ENCODE results near the gene F11.
"Not testable (repeated sequence)": the region's sequence is repeated elsewhere in the genome, so short reads cannot be mapped to it uniquely, and the experiment has no call there.

F11 gene

DNA sequence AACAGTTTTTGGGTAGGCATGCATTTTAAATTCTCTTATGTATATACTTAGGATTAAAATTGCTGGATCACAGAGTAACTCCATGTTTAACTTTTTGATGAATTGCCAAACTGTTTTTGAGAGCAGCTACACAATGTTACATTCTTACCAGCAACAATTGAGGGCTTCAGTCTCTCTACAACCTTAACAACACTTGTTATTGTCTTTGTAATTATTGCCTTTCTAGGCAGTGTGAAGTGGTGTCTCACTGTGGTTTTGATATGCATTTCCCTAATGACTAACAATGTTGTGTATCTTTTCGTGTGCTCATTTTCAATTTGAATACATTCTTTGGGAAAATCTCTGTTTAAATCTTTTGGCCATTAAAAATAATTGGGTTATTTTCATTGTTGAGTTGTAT, 17.3 kb upstream of the F11 start:
- Histone ChIP-seq H3K9ac (no peak overlapping the region), H3K36me3 (no peaks in the 10 kb centered on the region), H3K4me2 (no peak overlapping the region), H3K9me3 (replicated peaks in 1 of 11) (peaks cover 4 to 16% (median 10%) of the 10 kb centered on the region in 11 experiments; a peak in 10 of 22 replicates), H3K4me1 (no peaks in the 10 kb centered on the region), H3K4me3 (no peak overlapping the region), H3K27ac (no peak overlapping the region), H4K20me1 (no peaks in the 10 kb centered on the region), H3K27me3 (no peaks in the 10 kb centered on the region)
- no peak for TF ChIP-seq Cebpa-rat (IDR thresholded peaks at IDR 0.05)

- no peaks in the 10 kb centered on the region for H3K27me3 ChIP-seq
- H3K4me1 ChIP-seq = no peaks in the 10 kb centered on the region
- no peak overlapping the region for H3K4me2 ChIP-seq
- peaks cover 0 to 10% (median 4%) of the 10 kb centered on the region in 11 experiments; a peak in 9 of 22 replicates for H3K9me3 ChIP-seq (replicated peaks in 1 of 11)
- no peak overlapping the region for H3K4me3 ChIP-seq
- no peak overlapping the region for H3K27ac ChIP-seq
- no peak overlapping the region for H3K9ac ChIP-seq
- H3K36me3 ChIP-seq = no peaks in the 10 kb centered on the region
- H4K20me1 ChIP-seq = no peaks in the 10 kb centered on the region
- no peak for TF ChIP-seq Cebpa-rat (IDR thresholded peaks at IDR 0.05)
Measured at GRCh38 chr4:186249785-186250754, 15.9 kb upstream of the F11 start.

DNA sequence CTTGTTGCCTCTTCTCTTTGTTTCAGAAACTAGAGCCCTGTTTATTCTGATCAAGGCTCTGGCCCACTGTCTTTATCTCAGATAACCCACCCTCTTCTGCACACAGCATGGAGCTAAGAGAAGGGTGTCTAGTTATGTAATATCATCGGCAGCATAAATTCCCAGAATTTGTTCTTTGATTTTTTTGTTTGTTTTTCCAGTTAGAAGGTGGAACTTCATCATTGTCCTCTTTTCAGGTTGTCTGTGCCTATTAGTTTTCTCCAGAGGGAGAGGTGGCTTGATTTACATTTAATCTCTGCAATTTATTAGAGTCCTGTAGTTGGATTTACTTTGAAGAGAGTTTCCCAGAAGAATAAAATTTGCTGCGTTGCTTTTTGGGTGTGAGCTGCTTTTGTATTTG, 15.2 kb upstream of the F11 start:
- no peak overlapping the region for H3K4me3 ChIP-seq
- no peak overlapping the region for H3K27ac ChIP-seq
- no peaks in the 10 kb centered on the region for H4K20me1 ChIP-seq
- no peaks in the 10 kb centered on the region for H3K4me1 ChIP-seq
- no peak overlapping the region for H3K9ac ChIP-seq
- no peak for TF ChIP-seq Cebpa-rat (IDR thresholded peaks at IDR 0.05)
- no peak overlapping the region for H3K4me2 ChIP-seq
- H3K27me3 ChIP-seq = no peaks in the 10 kb centered on the region
- 0 out of 22 replicates have a peak, but pooled peaks cover 0 to 4% (median 0%) of the 10 kb centered on the region in 11 experiments for H3K9me3 ChIP-seq (replicated peaks in 1 of 11)
- H3K36me3 ChIP-seq = no peaks in the 10 kb centered on the region

DNA sequence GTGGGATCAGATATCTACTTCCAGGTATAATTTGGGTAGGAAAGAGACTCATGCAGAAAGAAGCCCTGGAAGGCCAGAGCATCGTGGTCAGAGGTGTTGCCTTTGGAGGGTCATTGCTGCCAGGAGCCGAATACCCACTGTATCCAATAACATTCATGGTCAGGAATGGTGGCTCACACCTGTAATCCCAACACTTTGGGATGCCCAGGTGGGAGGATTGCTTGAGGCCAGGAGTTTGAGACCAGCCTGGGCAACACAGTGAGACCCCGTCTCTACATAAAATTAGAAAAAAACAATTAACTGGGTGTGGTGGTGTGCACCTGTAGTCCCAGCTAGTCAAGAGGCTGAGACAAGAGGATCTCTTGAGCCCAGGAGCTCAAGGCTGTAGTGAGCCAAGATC, 10.9 kb upstream of the F11 start:
- H3K36me3 ChIP-seq = no peaks in the 10 kb centered on the region
- H4K20me1 ChIP-seq = no peaks in the 10 kb centered on the region
- no peaks in the 10 kb centered on the region for H3K27me3 ChIP-seq
- no peak overlapping the region for H3K4me3 ChIP-seq
- H3K9ac ChIP-seq = no peak overlapping the region
- no peaks in the 10 kb centered on the region for H3K9me3 ChIP-seq (replicated peaks in 1 of 11)
- H3K4me2 ChIP-seq = no peak overlapping the region
- H3K27ac ChIP-seq = no peak overlapping the region
- peaks cover 0 to 9% (median 0%) of the 10 kb centered on the region in 10 experiments; a peak in 3 of 20 replicates for H3K4me1 ChIP-seq
- TF ChIP-seq Cebpa-rat (IDR thresholded peaks at IDR 0.05) = no peak

- H3K9ac ChIP-seq = no peak overlapping the region
- H3K36me3 ChIP-seq = no peaks in the 10 kb centered on the region
- H3K4me2 ChIP-seq = peak overlapping the region in 2 of 11 experiments; percentile 10 to 19; a peak in 1 of 22 replicates
- no peaks in the 10 kb centered on the region for H3K9me3 ChIP-seq (replicated peaks in 1 of 11)
- H4K20me1 ChIP-seq = no peaks in the 10 kb centered on the region
- H3K4me1 ChIP-seq = peaks cover 0 to 9% (median 0%) of the 10 kb centered on the region in 10 experiments; a peak in 3 of 20 replicates
- TF ChIP-seq Cebpa-rat (IDR thresholded peaks at IDR 0.05) = 0 out of 22 replicates have a peak, but pooled peaks of 1 of the 11 experiments have one; percentile 10
- H3K27me3 ChIP-seq = no peaks in the 10 kb centered on the region
- no peak overlapping the region for H3K4me3 ChIP-seq
- no peak overlapping the region for H3K27ac ChIP-seq
Measured at GRCh38 chr4:186258216-186258811, 7.7 kb upstream of the F11 start.

GRCh38 chr4:186260117-186260503, 5.9 kb upstream of the F11 start:
- Histone ChIP-seq H3K27ac (no peak overlapping the region), H3K4me3 (no peak overlapping the region), H3K27me3 (no peaks in the 10 kb centered on the region), H3K9ac (no peak overlapping the region), H4K20me1 (no peaks in the 10 kb centered on the region), H3K4me2 (no peak overlapping the region), H3K4me1 (peaks cover 0 to 9% (median 0%) of the 10 kb centered on the region in 10 experiments; a peak in 3 of 20 replicates), H3K36me3 (no peaks in the 10 kb centered on the region), H3K9me3 (replicated peaks in 1 of 11) (no peaks in the 10 kb centered on the region)
- TF ChIP-seq Cebpa-rat (IDR thresholded peaks at IDR 0.05) = no peak

DNA sequence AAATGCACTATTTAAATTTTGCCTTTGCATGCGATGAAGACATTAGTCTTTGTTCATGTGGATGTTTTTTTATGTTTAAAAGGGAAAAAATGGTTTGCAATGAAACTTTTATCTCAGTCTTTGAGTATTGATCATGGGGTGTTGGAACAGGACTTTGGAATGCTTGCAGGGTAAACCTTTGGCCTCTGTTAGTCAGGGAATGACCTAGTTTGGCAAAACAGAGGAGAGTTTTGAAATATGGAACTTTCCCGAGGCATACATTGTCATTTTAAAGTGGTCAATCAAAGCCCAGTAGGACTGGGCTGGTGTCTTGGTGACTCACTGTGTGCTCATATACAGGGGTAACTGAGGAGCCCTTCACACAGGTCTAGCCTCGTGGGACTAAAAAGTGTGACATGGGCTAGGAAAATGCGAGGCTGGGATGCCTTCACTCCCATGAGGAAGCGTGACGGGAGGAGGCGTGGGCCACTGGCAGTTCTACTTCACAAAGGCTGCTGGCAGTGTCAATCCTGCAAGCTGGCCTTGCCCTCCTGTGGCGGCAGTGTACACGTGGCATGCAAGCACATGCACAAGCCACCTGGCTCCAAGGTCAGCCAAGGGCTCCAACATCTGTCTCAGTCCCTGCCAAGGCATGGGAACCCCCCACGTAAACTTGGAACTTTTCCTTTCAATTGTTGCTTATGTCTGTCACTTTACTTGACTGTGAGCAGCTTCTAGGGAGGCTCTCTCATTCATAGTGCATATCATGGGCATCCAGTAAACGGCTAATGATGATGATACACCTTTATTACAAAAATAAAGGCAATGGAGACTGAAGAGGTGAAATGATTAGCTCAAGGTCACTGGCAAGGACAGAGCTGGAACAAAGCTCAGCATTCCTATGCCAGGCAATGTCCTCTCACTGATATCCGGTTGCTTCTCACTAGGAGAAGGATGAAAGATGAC, 5.2 kb upstream of the F11 start:
- Histone ChIP-seq H3K4me1 (peaks cover 0 to 9% (median 0%) of the 10 kb centered on the region in 10 experiments; a peak in 3 of 20 replicates), H3K36me3 (no peaks in the 10 kb centered on the region), H3K27me3 (no peaks in the 10 kb centered on the region), H3K9ac (no peak overlapping the region), H4K20me1 (no peaks in the 10 kb centered on the region), H3K4me2 (no peak overlapping the region), H3K9me3 (replicated peaks in 1 of 11) (no peaks in the 10 kb centered on the region), H3K4me3 (no peak overlapping the region), H3K27ac (no peak overlapping the region)
- TF ChIP-seq Cebpa-rat (IDR thresholded peaks at IDR 0.05) = no peak

DNA sequence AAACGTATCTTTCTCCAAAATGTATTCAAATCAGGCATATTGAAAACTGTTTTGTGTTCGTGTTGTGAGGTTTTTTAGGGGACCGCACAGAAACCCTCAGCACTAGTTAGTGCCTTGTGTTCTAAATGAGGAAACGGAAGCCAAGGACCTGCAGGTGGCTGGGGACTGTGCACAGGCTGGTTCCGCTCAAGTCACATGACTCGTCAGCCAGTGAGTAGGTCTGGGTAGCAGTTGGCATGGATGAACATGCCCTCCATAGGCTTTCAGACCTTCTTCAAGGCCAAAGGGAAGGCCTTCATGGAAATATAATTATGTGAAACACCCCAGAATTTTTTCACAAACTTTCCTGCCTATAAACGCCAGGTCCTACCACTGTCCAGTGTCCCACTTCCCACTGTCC, 1.3 kb upstream of the F11 start:
- no peak for TF ChIP-seq Cebpa-rat (IDR thresholded peaks at IDR 0.05)
- Histone ChIP-seq H3K9me3 (replicated peaks in 1 of 11) (no peaks in the 10 kb centered on the region), H3K4me3 (no peak overlapping the region), H4K20me1 (no peaks in the 10 kb centered on the region), H3K4me2 (no peak overlapping the region), H3K9ac (no peak overlapping the region), H3K27ac (no peak overlapping the region), H3K4me1 (no peaks in the 10 kb centered on the region), H3K27me3 (no peaks in the 10 kb centered on the region), H3K36me3 (no peaks in the 10 kb centered on the region)

GRCh38 chr4:186265250-186265649, 739 bp upstream of the F11 start:
- not testable (repeated sequence) for H3K4me3 ChIP-seq; H3K9ac ChIP-seq; H3K27me3 ChIP-seq; H3K36me3 ChIP-seq; H3K4me1 ChIP-seq; H3K9me3 ChIP-seq (replicated peaks in 1 of 11); H4K20me1 ChIP-seq; H3K4me2 ChIP-seq; H3K27ac ChIP-seq

Data from BLaER1 treated with 17β-estradiol and CSF1 and Interleukin-3, amounts not matched to agents 10 nM and 100 nM (cell line).